Inflammatory macrophage treated with lipopolysaccharide for 4 hours (primary cell): ENCODE results near the gene MRPS25.

Source experiments
- DNase-seq: peaks from one replicate; pipeline ENCODE4 v3.0.0-alpha.2; 2020

The MRPS25 gene

DNA sequence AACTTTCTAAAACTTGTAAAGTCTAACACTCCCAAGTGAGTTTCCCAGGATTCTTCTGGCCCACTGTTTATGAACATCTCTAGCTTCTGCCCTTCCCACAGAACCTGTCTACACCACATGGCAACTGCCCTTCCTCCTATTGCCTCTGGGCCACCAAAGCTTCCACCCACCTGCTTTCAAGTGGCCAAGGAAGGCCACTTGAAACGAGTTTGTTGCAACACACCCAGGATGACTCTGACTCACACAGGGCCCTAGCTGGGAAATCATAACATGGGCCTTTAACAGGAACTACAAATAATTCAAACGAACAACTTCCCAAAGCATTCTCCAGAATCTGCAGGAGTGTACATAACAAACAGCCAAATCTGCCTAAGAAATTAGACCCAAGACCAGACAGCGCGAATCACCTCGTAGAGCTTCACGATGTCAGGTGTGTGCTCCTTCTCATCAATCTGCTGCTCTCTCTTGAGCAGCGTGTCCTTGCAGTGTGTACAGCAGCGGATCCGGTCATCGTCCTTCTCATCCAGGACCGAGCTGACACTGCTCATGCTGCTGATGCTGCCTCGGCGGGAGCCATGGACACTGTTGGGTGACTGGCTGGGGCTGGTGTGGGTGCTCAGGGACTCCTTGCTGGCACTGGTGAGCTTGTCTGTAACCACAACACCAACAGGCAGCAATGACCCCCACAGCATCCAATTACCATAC, 17.0 kb upstream of the MRPS25 start:
- DNase-seq = peak; percentile 92

DNA sequence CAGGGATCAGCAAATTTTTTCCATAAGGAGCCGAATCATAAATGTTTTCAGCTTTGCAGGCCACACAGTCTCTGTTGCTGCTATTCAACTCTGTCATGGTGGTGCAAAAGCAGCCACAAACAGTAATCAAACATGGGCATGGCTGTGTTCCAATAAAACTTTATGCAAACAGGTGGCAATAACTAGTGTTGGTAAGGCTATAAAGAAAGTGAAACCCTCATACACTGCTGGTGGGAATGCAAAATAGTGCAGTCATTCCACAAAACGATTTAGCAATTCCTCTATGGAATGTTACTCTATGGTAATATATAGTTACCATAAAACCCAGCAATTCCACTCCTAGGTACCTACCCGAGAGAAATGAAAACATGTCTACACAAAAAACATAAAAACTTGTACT, 14.0 kb upstream of the MRPS25 start:
- no peak for DNase-seq

DNA sequence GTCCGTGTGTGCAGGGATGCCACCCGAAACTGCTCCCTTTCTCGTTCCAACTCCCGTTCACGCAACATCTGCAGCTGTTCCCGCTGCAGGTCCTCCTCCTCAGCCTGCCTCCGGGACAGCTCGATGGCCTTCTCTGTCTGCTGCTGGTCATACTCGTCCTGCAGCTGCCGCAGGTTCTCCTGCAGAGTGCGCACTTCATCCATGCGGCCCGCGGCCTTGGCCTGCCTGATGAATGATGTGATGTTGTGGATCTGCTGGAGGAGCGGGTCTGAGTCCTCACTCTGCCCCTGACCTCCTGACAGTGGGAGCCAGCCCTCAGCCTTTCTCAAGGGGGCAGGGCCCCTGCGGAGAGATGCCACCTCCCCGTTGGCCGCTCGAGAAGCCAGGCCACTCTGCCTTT, 9.4 kb upstream of the MRPS25 start:
- DNase-seq = no peak

DNA sequence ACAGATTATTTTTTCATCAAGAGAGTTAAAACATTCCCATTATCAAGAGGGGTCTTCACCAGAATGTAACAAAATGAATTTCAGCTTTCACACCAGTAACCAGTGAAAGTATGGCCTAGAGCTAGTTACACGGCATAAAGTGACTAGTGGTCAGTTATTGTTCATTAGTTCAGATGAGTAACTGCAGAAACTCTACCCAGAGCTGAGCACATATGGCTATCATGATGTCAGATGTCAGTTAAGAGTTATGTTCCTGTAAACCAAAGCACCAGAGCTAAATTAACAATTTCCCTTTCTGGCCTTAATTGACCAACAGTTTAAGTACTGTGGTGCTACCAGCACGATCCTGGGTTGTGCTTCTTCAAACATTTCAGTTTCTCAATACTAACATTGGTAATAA, 6.6 kb upstream of the MRPS25 start:
- no peak for DNase-seq

- no peak for DNase-seq
These were observed 4.3 kb upstream of the MRPS25 start for GRCh38 chr3:15069441-15069840.

DNA sequence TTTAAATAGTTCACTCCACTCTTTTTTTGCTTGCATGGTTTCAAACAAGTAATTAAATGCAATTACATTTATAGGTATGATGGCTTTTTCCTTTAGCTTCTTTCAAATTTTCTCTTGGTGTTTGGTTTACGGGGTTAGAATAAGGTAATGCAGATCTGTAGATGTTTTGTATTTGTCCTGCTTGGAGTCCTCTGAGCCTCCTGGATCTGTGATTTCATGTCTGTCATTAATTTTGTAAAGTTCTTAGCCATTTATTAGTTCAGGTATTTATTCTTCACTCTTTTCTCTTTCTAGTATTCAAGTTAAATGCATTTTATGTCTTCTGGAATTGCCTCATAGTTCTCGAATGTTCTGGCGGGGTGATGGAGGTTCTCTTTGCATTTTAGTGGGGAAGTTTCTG, 1.4 kb upstream of the MRPS25 start:
- no peak for DNase-seq

DNA sequence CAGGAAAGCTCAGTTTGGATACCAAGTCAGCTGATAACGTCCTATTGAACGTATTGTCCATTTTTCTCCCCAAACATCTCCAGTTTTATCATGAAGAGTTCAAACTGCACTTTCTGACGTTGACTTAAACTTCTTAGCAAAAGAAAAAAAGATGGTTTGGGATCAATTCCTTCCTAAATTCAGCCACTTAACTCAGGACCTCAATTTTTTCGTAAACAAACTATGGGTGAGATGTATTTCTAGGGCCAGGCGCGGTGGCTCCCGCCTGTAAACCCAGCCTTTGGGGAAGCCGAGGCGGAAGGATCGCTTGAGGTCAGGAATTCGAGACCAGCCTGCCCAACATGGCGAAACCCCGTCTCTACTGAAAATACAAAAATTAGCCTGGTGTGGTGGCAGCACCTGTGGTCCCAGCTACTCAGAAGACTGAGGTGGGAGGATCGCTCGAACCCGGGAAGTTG, 464 bp upstream of the MRPS25 start:
- no peak for DNase-seq

GRCh38 chr3:15064299-15064834, 748 bp downstream of the MRPS25 start:
- peak; percentile 41 for DNase-seq

DNA sequence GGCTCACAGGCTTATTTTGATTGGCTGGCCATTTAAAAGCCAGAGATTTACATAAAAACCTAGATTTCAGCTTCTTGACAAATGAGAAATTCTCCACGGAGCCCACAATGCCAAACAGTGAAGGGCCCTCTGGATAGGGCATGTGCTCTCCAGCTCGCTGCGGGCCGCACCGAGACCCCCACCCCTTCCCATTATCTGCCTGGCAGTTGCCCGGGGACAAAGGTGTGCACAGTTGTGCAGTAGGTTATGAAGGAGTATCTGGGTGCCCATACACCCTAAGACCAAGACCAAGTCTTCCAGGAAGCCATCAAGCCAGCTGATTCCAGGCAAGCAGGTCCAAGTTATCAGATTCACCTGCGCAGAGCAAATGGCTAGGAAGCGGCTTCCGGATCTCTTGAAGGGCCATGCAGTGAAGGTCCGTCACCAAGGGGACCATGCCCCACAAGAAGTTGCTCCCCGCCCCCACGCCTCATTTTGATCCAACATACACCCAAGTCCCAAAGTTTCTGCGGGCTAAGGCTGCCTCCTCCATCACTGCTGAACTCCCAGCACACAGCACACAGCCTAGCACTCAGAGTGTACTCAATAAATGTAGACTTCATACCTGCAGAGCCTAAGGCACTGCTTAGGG, 1.3 kb downstream of the MRPS25 start:
- no peak for DNase-seq

GRCh38 chr3:15063238-15063637, 1.9 kb downstream of the MRPS25 start:
- no peak for DNase-seq

DNA sequence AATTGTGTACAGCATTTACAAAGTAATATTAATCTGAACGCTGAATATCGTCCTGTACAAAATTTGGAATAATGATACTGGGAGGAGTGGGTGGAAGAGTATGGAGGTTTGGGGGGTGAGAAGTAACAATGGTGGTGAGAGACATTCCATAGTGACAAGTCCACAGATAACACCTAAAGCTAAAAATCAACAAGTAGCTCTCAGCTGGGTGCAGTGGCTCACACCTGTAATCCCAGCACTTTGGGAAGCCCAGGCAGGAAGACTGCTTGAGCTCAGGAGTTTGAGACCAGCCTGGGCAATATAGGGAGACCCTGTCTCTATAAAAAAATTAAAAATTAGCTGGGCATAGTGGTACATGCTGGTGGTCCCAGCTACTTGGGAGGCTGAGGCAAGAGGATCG, 5.1 kb downstream of the MRPS25 start:
- DNase-seq = no peak

- DNase-seq = no peak
These were observed 8.3 kb downstream of the MRPS25 start for GRCh38 chr3:15056676-15057404.

DNA sequence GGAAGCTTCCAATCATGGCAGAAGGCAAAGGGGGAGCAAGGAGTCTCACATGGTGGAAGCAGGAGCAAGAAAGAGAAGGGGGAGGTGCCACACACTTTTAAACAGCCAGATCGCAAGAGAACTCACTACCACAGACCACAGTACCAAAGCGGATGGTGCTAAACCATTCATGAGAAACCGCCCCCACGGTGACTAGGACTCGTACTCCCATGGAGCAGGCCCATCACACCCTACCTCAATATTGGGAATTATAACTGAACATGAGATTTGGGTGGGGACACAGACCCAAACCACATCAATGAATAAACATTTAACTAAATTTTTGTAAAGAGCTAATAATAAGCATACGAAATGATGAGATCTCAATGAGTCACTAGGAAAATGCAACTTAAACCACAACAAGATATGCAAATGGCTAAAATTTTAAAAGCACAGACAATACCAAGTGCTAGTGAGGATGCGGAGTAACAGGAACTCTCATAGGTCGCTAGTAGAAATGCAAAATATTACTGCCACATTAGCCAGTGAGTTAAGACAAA, 10.0 kb downstream of the MRPS25 start:
- DNase-seq = no peak

DNA sequence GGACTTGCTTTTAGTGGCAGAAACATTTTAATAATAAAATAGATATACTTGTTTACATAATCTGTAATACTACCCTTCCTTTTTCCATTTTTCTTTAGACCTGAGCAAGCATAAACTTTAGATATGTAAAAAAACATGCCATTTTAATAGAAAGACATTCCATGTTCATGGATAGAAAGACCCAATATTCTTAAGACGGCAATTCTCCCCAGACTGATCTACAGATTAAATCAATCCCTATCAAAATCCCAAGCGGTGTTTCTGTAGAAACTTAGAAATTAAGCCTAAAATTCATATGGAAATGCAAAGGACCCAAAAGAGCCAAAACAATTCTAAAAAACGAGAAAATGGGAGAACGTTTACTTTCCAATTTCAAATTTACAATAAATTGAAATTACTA, 11.6 kb downstream of the MRPS25 start:
- DNase-seq = no peak

GRCh38 chr3:15052335-15053242, 12.5 kb downstream of the MRPS25 start:
- no peak for DNase-seq

DNA sequence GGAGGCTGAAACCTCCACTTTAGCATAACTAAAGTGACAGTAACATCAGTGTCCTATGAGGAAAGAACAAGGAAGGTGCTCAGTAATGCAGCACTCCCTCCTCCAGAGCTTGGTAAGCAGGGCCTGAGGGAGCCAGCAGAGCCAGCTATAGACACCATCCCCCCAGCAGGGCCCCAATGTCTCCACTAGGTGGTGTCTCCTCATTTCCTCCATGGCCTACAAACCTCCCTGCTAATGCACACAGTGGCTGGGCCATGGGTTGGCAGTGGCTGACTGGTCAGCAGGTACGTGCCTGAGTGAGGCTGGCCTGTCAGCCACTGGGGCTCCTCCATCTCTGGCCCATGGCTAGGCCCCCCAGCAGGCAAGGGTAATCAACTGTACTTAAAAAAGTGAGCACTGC, 13.6 kb downstream of the MRPS25 start:
- DNase-seq = peak; percentile 31

DNA sequence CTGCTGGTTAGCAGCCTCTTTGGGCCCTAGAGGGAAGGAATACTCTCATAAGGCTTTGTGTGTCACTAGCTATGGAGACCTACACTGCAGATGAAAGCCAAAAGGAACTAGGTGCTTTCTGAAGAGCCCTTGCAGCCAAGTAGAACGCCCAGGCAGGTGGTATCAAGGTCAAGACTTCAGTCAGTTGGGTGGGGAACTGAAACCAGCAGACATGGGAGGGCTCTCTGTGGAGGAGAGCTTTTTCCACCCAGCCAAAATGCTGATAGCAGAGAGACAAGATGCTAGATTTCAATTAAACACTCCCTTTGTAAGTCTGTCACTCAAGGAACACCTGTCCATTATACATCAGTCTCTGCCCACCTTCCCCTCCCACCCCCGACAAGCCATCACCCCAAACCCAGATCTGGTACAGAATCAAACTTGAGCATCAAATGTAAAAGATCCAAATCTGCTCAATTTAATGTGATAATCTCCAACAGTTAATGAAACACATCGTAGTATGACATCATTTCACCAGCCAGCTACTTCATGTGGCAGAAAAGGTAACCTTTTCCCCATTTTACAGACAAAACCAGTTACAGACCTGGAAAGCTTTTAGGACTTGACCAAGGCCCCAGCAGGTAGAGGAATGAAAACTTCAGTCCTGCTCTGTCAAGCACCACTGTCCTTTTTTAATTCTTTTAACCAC, 14.6 kb downstream of the MRPS25 start:
- no peak for DNase-seq

DNA sequence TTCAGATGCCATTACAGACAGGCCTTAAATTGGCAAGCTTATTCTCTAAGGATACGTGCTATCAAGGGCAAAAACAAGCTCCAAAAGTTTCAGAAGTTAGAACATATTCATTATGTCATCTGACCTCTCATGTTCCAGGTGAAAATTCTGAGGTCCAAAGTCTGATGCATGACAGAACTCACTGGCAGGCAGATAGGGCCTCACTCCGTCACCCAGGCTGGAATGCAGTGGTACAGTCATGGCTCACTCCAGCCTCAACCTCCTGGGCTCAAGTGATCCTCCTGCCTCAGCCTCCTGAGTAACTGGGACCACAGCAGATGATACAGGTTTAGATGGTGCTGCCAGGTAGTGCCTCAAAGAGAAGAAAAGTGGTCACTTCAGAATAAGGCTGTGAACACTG, 15.5 kb downstream of the MRPS25 start:
- DNase-seq = no peak

DNA sequence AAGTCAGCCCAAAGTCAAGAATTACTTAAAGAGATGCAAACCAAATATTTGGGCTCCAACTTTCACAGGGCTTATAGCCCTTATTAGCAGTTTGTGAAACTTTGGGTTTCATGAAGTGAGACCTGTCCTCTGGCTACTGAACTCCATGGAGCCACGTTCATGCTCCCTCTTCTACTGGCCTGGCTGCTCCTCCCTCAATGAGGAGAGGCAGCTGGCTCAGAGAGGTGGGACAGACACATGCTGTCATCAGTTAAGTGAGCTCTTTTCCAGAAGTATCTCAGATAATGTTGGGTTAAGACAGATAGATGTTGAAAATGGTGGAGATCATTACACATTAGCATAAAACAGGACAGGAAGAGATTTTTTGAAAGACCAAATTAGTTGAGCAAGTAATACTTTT, 19.4 kb downstream of the MRPS25 start:
- DNase-seq = no peak

GRCh38 chr3:15044326-15044725, 20.8 kb downstream of the MRPS25 start:
- DNase-seq = no peak

DNA sequence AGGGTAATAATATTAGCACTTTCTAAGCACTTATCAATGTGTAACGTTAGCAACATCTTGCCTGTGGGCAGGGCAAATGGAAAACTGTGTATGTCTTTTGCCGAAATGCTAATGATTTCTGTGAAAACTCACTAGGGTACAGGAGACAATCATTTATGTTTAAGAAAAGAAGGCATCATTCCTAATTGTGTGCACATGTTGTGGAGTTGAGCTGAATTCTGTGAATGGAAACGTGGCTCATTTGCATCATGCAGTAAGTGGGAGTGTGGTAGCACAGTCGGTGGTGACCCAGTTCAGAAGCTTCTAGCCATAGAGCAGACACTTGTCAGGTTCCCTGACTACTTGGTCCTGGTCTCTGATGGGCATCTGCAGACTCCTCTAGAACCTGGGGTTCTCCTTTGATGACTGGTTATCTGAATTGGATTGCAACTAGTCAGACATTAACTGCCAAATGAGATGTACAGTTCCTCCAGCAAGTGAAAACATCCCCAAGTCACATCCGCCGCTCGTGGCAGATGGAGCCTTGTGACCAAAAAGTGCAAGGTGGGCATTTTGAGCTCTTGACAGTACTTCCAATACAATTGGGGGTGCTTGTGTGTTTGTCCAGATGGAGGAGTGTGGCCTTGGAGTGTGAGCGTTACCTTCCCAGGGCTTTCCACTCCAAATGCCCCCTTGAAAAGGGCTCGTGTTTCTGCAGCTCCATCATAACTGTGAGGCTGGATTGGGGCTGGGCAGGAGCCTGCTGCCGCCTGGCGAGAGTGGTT, 21.5 kb downstream of the MRPS25 start:
- no peak for DNase-seq
